ENCODE results near the gene SH3GL1.

DNA sequence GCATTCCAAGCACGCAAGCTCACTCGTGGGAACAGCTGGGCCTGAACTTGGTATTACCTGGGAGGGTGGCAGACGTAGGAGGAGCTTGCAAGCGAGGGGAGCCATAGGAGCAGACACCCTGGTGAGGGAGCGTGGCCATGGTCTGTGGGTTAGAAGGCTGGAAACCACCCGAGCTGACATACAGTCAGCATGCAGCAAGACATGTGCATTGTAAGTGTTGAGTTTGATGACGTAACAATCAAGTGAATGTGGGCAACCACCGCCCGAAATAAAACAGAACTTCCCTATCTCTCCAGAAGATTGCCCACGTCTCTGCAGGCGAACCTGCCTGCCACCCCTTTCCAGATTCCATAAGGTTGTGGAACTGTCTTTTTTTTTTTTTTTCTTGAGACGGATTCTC lies 30.4 kb upstream of the SH3GL1 start:
- TF ChIP-seq, protein P1, sequence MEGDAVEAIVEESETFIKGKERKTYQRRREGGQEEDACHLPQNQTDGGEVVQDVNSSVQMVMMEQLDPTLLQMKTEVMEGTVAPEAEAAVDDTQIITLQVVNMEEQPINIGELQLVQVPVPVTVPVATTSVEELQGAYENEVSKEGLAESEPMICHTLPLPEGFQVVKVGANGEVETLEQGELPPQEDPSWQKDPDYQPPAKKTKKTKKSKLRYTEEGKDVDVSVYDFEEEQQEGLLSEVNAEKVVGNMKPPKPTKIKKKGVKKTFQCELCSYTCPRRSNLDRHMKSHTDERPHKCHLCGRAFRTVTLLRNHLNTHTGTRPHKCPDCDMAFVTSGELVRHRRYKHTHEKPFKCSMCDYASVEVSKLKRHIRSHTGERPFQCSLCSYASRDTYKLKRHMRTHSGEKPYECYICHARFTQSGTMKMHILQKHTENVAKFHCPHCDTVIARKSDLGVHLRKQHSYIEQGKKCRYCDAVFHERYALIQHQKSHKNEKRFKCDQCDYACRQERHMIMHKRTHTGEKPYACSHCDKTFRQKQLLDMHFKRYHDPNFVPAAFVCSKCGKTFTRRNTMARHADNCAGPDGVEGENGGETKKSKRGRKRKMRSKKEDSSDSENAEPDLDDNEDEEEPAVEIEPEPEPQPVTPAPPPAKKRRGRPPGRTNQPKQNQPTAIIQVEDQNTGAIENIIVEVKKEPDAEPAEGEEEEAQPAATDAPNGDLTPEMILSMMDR (IDR thresholded peaks at IDR 0.05), result no peak
- TF ChIP-seq POLR2A (IDR thresholded peaks at IDR 0.05), result no peak
